ENCODE results near the gene ALOXE3.

GRCh38 chr17:8122924-8123694, 4.8 kb upstream of the ALOXE3 start:
- no peak for TF ChIP-seq NFIC (IDR thresholded peaks at IDR 0.05)
- TF ChIP-seq, protein P1, sequence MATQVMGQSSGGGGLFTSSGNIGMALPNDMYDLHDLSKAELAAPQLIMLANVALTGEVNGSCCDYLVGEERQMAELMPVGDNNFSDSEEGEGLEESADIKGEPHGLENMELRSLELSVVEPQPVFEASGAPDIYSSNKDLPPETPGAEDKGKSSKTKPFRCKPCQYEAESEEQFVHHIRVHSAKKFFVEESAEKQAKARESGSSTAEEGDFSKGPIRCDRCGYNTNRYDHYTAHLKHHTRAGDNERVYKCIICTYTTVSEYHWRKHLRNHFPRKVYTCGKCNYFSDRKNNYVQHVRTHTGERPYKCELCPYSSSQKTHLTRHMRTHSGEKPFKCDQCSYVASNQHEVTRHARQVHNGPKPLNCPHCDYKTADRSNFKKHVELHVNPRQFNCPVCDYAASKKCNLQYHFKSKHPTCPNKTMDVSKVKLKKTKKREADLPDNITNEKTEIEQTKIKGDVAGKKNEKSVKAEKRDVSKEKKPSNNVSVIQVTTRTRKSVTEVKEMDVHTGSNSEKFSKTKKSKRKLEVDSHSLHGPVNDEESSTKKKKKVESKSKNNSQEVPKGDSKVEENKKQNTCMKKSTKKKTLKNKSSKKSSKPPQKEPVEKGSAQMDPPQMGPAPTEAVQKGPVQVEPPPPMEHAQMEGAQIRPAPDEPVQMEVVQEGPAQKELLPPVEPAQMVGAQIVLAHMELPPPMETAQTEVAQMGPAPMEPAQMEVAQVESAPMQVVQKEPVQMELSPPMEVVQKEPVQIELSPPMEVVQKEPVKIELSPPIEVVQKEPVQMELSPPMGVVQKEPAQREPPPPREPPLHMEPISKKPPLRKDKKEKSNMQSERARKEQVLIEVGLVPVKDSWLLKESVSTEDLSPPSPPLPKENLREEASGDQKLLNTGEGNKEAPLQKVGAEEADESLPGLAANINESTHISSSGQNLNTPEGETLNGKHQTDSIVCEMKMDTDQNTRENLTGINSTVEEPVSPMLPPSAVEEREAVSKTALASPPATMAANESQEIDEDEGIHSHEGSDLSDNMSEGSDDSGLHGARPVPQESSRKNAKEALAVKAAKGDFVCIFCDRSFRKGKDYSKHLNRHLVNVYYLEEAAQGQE (IDR thresholded peaks at IDR 0.05; ENCODE audit: low read depth), result no peak
- TF ChIP-seq ZBTB7A (IDR thresholded peaks at IDR 0.05; ENCODE audit: low read depth), result no peak
- TF ChIP-seq TEAD4 (IDR thresholded peaks at IDR 0.05), result no peak
- no peak for TF ChIP-seq EP300 (IDR thresholded peaks at IDR 0.05; ENCODE audit: borderline replicate concordance)
- TF ChIP-seq EGR1 (IDR thresholded peaks at IDR 0.05), result no peak
- TF ChIP-seq, protein P2, sequence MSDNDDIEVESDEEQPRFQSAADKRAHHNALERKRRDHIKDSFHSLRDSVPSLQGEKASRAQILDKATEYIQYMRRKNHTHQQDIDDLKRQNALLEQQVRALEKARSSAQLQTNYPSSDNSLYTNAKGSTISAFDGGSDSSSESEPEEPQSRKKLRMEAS (IDR thresholded peaks at IDR 0.05), result peak; percentile 40; the same call in 1 of the 2 replicates
